IMR-90 (cell line): ENCODE measurements around the gene VAMP5. TPM values are rescaled to one million over a fixed set of nuclear protein-coding genes. Genes with fewer than 3 reads are reported as not detected.

ENCODE experiments used
- ATAC-seq: fragments of 200-7000 bp; cut with Tn5 transposase; 2 replicates; pipeline ENCODE4 v1.9.1; 2020; ENCODE audit warnings: low read depth, mild to moderate bottlenecking, moderate library complexity
- BruUV-seq: library from RNA; stranded (reverse); fragments of 400-500 nt; replicated peaks from 2 replicates; lab custom pipeline; 2021; lab: Mats Ljungman, UMichigan
- CTCF ChIA-PET: fragments of 300-600 bp; formaldehyde crosslinking; extraction: SDS; loops from one replicate; lab custom pipeline; 2021; ENCODE audit warnings: antibody characterized with exemption; lab: Yijun Ruan, JAX
- POLR2A ChIA-PET: fragments of 300-600 bp; sonication (Branson Sonifier 250); formaldehyde crosslinking; loops from one replicate; lab custom pipeline; 2022; ENCODE audit warnings: antibody characterized with exemption; ENCODE audit not compliant: unreplicated experiment; lab: Charles Lee
- DNase-seq: peaks from one replicate; pipeline ENCODE4 v3.0.0; 2013
- H2AFZ ChIP-seq: replicated peaks from 2 replicates; pipeline ENCODE3; 2013; ENCODE audit warnings: low read length, mild to moderate bottlenecking; ENCODE audit not compliant: poor library complexity
- H2AK5ac ChIP-seq: 2 replicates; pipeline ENCODE4 v1.6.1; 2013; ENCODE audit warnings: low read depth, low read length, inconsistent platforms
- H2AK9ac ChIP-seq: replicated peaks from 2 replicates; pipeline ENCODE3; 2013; ENCODE audit warnings: mild to moderate bottlenecking, low read depth, low read length, moderate library complexity; ENCODE audit not compliant: poor library complexity
- H2BK120ac ChIP-seq: 2 replicates; pipeline ENCODE4 v1.6.1; 2013; ENCODE audit warnings: low read depth, low read length, inconsistent platforms
- H2BK15ac ChIP-seq: 3 replicates; pipeline ENCODE4 v1.6.1; 2013; ENCODE audit warnings: low read depth, low read length, inconsistent platforms
- H2BK20ac ChIP-seq: 2 replicates; pipeline ENCODE4 v1.6.1; 2013; ENCODE audit warnings: low read depth, mild to moderate bottlenecking, inconsistent platforms, low read length, moderate library complexity
- H2BK5ac ChIP-seq: 2 replicates; pipeline ENCODE4 v1.6.1; 2013; ENCODE audit warnings: mild to moderate bottlenecking, low read depth, low read length, inconsistent platforms; ENCODE audit not compliant: poor library complexity, severe bottlenecking
- H3K14ac ChIP-seq: replicated peaks from 2 replicates; pipeline ENCODE4 v1.6.1; 2013; ENCODE audit warnings: low read depth, low read length, inconsistent platforms
- H3K18ac ChIP-seq: 2 replicates; pipeline ENCODE4 v1.6.1; 2013; ENCODE audit warnings: low read depth, low read length, control low read depth
- H3K23ac ChIP-seq: 2 replicates; pipeline ENCODE4 v1.6.1; 2013; ENCODE audit warnings: low read depth, low read length, inconsistent platforms
- H3K27ac ChIP-seq: 2 replicates; pipeline ENCODE4 v1.5.1; 2013; ENCODE audit warnings: mild to moderate bottlenecking, control low read depth, low read length; ENCODE audit not compliant: insufficient read depth
- H3K27me3 ChIP-seq: 2 replicates; pipeline ENCODE4 v1.6.1; 2013; ENCODE audit warnings: low read length; ENCODE audit not compliant: control insufficient read depth, insufficient read depth
- H3K36me3 ChIP-seq: 2 replicates; pipeline ENCODE4 v1.6.1; 2013; ENCODE audit warnings: low read length, mixed read lengths; ENCODE audit not compliant: control insufficient read depth, insufficient read depth
- H3K4ac ChIP-seq: 2 replicates; pipeline ENCODE4 v1.6.1; 2013; ENCODE audit warnings: low read depth, low read length, inconsistent platforms
- H3K4me1 ChIP-seq: 2 replicates; pipeline ENCODE4 v1.6.1; 2013; ENCODE audit warnings: low read length, mixed read lengths; ENCODE audit not compliant: control insufficient read depth, insufficient read depth
- H3K4me2 ChIP-seq: 2 replicates; pipeline ENCODE4 v1.6.1; 2013; ENCODE audit warnings: low read depth, mild to moderate bottlenecking, control low read depth, low read length, moderate library complexity
- H3K4me3 ChIP-seq: 2 replicates; pipeline ENCODE4 v1.5.1; 2013; ENCODE audit warnings: low read depth, mild to moderate bottlenecking, control low read depth, low read length, moderate library complexity; ENCODE audit not compliant: insufficient read depth
- H3K56ac ChIP-seq: 2 replicates; pipeline ENCODE4 v1.6.1; 2013; ENCODE audit warnings: low read length, inconsistent platforms; ENCODE audit not compliant: insufficient read depth; ENCODE audit errors: extremely low read depth
- H3K79me1 ChIP-seq, 2 experiments: 2 replicates each; pipeline ENCODE4 v1.6.1; 2013; ENCODE audit warnings: low read length in 2 of 2, inconsistent platforms in 1 of 2, low read depth in 1 of 2
- H3K9ac ChIP-seq: 2 replicates; pipeline ENCODE4 v1.6.1; 2013; ENCODE audit warnings: low read depth, low read length, control low read depth
- H3K9me1 ChIP-seq: 2 replicates; pipeline ENCODE4 v1.6.1; 2013; ENCODE audit warnings: low read length, inconsistent platforms; ENCODE audit not compliant: insufficient read depth
- H3K9me3 ChIP-seq: 2 replicates; pipeline ENCODE4 v1.6.1; 2013; ENCODE audit warnings: low read length; ENCODE audit not compliant: control insufficient read depth, insufficient read depth
- H4K20me1 ChIP-seq: 2 replicates; pipeline ENCODE4 v1.6.1; 2013; ENCODE audit warnings: low read length, inconsistent platforms; ENCODE audit not compliant: insufficient read depth
- H4K5ac ChIP-seq: 2 replicates; pipeline ENCODE4 v1.6.1; 2013; ENCODE audit warnings: mild to moderate bottlenecking, low read depth, low read length, control low read depth
- H4K8ac ChIP-seq, 2 experiments: 2 replicates each; pipeline ENCODE4 v1.6.1; 2013; ENCODE audit warnings: low read depth in 2 of 2, low read length in 2 of 2, control low read depth in 1 of 2, inconsistent platforms in 1 of 2
- H4K91ac ChIP-seq: 2 replicates; pipeline ENCODE4 v1.6.1; 2013; ENCODE audit warnings: low read depth, low read length, inconsistent platforms; ENCODE audit not compliant: insufficient read depth
- BHLHE40 ChIP-seq: fragments of 150-350 bp; IDR thresholded peaks from 2 replicates; pipeline ENCODE4 v1.6.1; 2016; ENCODE audit warnings: mild to moderate bottlenecking, low read depth, low read length
- CEBPB ChIP-seq: IDR thresholded peaks from 2 replicates; pipeline ENCODE4 v1.6.1; 2012; ENCODE audit warnings: low read depth, low read length, improper control_type of control experiment
- RCOR1 ChIP-seq: IDR thresholded peaks from 2 replicates; pipeline ENCODE4 v1.6.1; 2012; ENCODE audit warnings: mild to moderate bottlenecking, low read length, improper control_type of control experiment; ENCODE audit not compliant: insufficient replicate concordance
- WGBS, 2 experiments: methylation state at CpG; one replicate each; pipeline versions ENCODE4 v1.1.5 to v1.1.7; 2013; ENCODE audit warnings: missing lambda C conversion rate in 2 of 2; ENCODE audit not compliant: insufficient read length in 1 of 2; ENCODE audit errors: extremely low coverage in 2 of 2; 5-methylcytosine and 5-hydroxymethylcytosine counted together
- dilution Hi-C: fragments of 300-500 bp; cut with HindIII; formaldehyde crosslinking; loops from one replicate; pipeline ENCODE4 v1.14.3; 2018; ENCODE audit warnings: low sequenced_read_pairs; ENCODE audit not compliant: unreplicated experiment
- in situ Hi-C: fragments of 300-500 bp; cut with MboI; formaldehyde crosslinking; loops from 3 replicates; pipeline ENCODE4 v1.14.3; 2019; ENCODE audit warnings: low sequenced_read_pairs, inconsistent platforms, mixed read lengths
- intact Hi-C: fragments of 100-400 bp; cut with micrococcal nuclease; formaldehyde crosslinking; loops from 2 replicates; pipeline ENCODE4 v1.10.0; 2022
- polyA plus RNA-seq, 3 experiments: library from polyadenylated mRNA; depleted of rRNA; stranded (reverse); fragments of >200 nt; gene quantifications; 2 replicates each; pipeline ENCODE4 v1.2.3, GENCODE V29; 2012; ENCODE audit warnings: low replicate concordance in 1 of 3
- total RNA-seq: library from RNA; depleted of rRNA; stranded (reverse); fragments of >200 nt; gene quantifications from 2 replicates; pipeline ENCODE4 v1.2.3, GENCODE V29; 2012

Gene VAMP5
- total and polyA plus RNA-seq, 2 of the 4 experiments (the other 2 are of a cell fraction): 13.8 to 103 TPM

DNA sequence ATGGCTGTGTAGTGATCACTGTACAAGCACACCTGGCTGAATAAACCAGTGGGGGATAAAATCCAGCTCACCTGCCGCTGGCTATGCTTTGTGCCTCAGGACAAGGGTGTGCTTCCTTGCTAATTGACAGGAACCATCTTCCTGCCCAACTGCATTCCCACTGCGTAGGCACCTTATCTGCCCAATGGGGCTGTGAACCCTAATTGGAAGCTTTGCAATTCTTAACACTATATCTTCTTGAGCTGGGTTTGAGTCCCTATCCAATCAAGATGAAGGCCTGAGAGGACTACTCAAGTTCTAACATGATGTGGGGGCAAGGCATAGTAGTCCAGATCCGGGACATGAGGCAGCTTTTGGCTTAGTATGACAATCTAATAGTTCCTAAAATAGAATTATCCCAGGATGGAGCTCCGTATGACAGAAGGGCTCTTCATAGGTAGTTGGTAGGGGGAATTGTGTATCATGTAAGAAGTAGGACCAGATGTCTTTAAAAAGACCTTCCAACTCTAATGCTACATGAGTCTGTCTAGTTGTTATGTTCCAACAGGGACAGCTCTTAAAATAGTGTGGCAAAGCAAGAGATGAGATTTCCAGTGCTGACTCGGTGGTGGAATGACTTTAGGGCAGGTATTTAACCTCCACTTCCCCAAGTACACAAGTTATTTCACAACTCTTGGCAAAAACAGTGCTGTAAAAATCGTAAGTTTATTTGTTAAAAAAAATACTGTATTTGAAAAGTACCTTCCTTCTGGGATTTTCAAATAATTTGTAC lies 20.5 kb downstream of the VAMP5 start:
- Histone ChIP-seq H3K4me3 (no peak overlapping the region), H2BK5ac (peak overlapping the region; percentile 77), H3K27me3 (no peaks in the 10 kb centered on the region), H4K5ac (no peak overlapping the region), H2BK15ac (peak overlapping the region; percentile 17; the same call in 1 of the 3 replicates), H3K9me3 (no peaks in the 10 kb centered on the region), H3K9me1 (peaks cover 33% of the 10 kb centered on the region), H4K20me1 (peaks cover 11% of the 10 kb centered on the region; the same call in 1 of the 2 replicates), H2BK120ac (no peak overlapping the region), H4K91ac (no peak overlapping the region), H3K4ac (peak overlapping the region; percentile 62; the same call in 1 of the 2 replicates), H2AK5ac (peak overlapping the region; percentile 57), H3K79me1 (peaks cover 29 to 76% of the 10 kb centered on the region in 2 experiments), H3K18ac (no peak overlapping the region), H4K8ac (no peak overlapping the region; a peak in 1 of 4 replicates), H3K4me2 (peak overlapping the region; percentile 38; the same call in 1 of the 2 replicates), H3K14ac (0 out of 2 replicates have a peak overlapping the region, but pooled peaks have one; percentile 8), H2BK20ac (peak overlapping the region; percentile 22; the same call in 1 of the 2 replicates), H2AFZ (no peak overlapping the region), H3K27ac (peak overlapping the region; percentile 18; the same call in 1 of the 2 replicates), H3K4me1 (peaks cover 25% of the 10 kb centered on the region), H3K23ac (peak overlapping the region; percentile 56; the same call in 1 of the 2 replicates), H2AK9ac (no peak overlapping the region), H3K56ac (no peak overlapping the region; the same call in 1 of the 2 replicates), H3K36me3 (peaks cover 21% of the 10 kb centered on the region), H3K9ac (no peak overlapping the region; the same call in 1 of the 2 replicates)
- 100% methylated on average over 1 of the region's 6 CpGs; no CpG with 5 or more reads in 1 of the 2 experiments for WGBS, 2 experiments
- in situ Hi-C loops (no loop called here), dilution Hi-C loops (no loop called here), intact Hi-C loops (loop anchor here (5.0 kb wide), 1 partner anchor 42 kb away; the partner anchor contains the start of gene GGCX)
- DNase-seq (no peak), ATAC-seq (no peak)
- no TSS peak for BruUV-seq
- POLR2A ChIA-PET: interaction anchor here (0.6 to 2.3 kb wide), 2 partner anchors 9 to 38 kb away, joined by 3 to 14 read pairs; partner anchors contain the start of gene RNF181
- CTCF ChIA-PET: interaction anchor here (0.9 kb wide), 1 partner anchor 103 kb away, joined by 3 read pairs; no protein-coding TSS in a partner anchor
- TF ChIP-seq CEBPB (peak; percentile 64; the same call in 1 of the 2 replicates), BHLHE40 (no peak), RCOR1 (no peak)
